Measurements from ENCODE around the gene PGGT1B. TPM values are rescaled to one million over a fixed set of nuclear protein-coding genes. Genes with fewer than 3 reads are reported as not detected.

The PGGT1B gene
- total RNA-seq, 2 donors from 2014 or later: 73.6 to 92.0 TPM

- Histone ChIP-seq H3K9me3 (no peaks in the 10 kb centered on the region), H3K36me3 (no peaks in the 10 kb centered on the region), H3K4me1 (peaks cover 4% of the 10 kb centered on the region), H3K27ac (peak overlapping the region; percentile 51), H3K9ac (ENCODE audit: low read depth in 2 of 2, low read length in 2 of 2) (peak overlapping the region in 1 of 2 donors; percentile 42), H3K4me3 (no peak overlapping the region), H3K27me3 (no peaks in the 10 kb centered on the region)
- TF ChIP-seq, protein P1, sequence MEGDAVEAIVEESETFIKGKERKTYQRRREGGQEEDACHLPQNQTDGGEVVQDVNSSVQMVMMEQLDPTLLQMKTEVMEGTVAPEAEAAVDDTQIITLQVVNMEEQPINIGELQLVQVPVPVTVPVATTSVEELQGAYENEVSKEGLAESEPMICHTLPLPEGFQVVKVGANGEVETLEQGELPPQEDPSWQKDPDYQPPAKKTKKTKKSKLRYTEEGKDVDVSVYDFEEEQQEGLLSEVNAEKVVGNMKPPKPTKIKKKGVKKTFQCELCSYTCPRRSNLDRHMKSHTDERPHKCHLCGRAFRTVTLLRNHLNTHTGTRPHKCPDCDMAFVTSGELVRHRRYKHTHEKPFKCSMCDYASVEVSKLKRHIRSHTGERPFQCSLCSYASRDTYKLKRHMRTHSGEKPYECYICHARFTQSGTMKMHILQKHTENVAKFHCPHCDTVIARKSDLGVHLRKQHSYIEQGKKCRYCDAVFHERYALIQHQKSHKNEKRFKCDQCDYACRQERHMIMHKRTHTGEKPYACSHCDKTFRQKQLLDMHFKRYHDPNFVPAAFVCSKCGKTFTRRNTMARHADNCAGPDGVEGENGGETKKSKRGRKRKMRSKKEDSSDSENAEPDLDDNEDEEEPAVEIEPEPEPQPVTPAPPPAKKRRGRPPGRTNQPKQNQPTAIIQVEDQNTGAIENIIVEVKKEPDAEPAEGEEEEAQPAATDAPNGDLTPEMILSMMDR (IDR thresholded peaks at IDR 0.05): no peak
- intact Hi-C loops (cut with DNase I): no loop called here
- DNase-seq: no peak
Measured at GRCh38 chr5:115193295-115193694, 69.4 kb downstream of the PGGT1B start.

- TF ChIP-seq, protein P1 (IDR thresholded peaks at IDR 0.05): no peak
- DNase-seq: peak; percentile 59
- H3K36me3 ChIP-seq: no peaks in the 10 kb centered on the region
- intact Hi-C loops (cut with DNase I): no loop called here
- H3K4me3 ChIP-seq: no peak overlapping the region
- no peaks in the 10 kb centered on the region for H3K27me3 ChIP-seq
- peak overlapping the region in 1 of 2 donors; percentile 72 for H3K9ac ChIP-seq (ENCODE audit: low read depth in 2 of 2, low read length in 2 of 2)
- H3K9me3 ChIP-seq: no peaks in the 10 kb centered on the region
- peak overlapping the region; percentile 72 for H3K27ac ChIP-seq
- peaks cover 4% of the 10 kb centered on the region for H3K4me1 ChIP-seq
Measured at GRCh38 chr5:115192098-115192497, 70.6 kb downstream of the PGGT1B start.

- peak; percentile 30 for DNase-seq
Measured at GRCh38 chr5:115191474-115192031, 71.1 kb downstream of the PGGT1B start.

DNA sequence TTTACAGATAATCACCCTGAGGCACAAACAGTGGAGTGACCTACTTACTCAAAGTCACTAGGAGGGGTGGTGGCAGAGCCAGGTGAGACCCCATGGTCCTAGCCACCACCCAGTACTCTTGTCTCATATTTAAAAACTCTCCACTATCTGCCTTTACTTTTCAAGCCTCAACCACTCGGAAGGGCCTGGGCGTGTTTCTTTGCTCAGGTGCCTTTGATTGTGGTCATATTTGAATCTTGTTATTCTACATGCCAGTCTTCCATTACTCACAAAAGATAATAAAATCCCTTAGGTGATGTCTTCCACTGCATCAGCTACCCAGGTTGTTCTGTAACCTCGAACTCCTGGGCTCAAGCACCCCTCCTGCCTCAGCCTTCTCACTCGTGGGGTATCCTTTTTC lies 72.3 kb downstream of the PGGT1B start:
- Histone ChIP-seq H3K9ac (ENCODE audit: low read depth in 2 of 2, low read length in 2 of 2) (peak overlapping the region in 1 of 2 donors; percentile 72), H3K36me3 (no peaks in the 10 kb centered on the region), H3K27ac (peak overlapping the region; percentile 72), H3K4me1 (peaks cover 4% of the 10 kb centered on the region), H3K4me3 (no peak overlapping the region), H3K27me3 (no peaks in the 10 kb centered on the region), H3K9me3 (no peaks in the 10 kb centered on the region)
- TF ChIP-seq, protein P1 (IDR thresholded peaks at IDR 0.05): no peak
- DNase-seq: peak; percentile 46
- intact Hi-C loops (cut with DNase I): no loop called here

More at GRCh38 chr5:115191474-115192031, 71.1 kb downstream of the PGGT1B start:
- H3K9me3 ChIP-seq: no peaks in the 10 kb centered on the region
- peaks cover 4% of the 10 kb centered on the region for H3K4me1 ChIP-seq
- H3K9ac ChIP-seq (ENCODE audit: low read depth in 2 of 2, low read length in 2 of 2): peak overlapping the region in 1 of 2 donors; percentile 72
- intact Hi-C loops (cut with DNase I): no loop called here
- H3K27ac ChIP-seq: peak overlapping the region; percentile 72
- no peak overlapping the region for H3K4me3 ChIP-seq
- H3K36me3 ChIP-seq: no peaks in the 10 kb centered on the region
- TF ChIP-seq, protein P1 (IDR thresholded peaks at IDR 0.05): no peak
- no peaks in the 10 kb centered on the region for H3K27me3 ChIP-seq

- Histone ChIP-seq H3K27ac (peak overlapping the region; percentile 72), H3K36me3 (no peaks in the 10 kb centered on the region), H3K9ac (ENCODE audit: low read depth in 2 of 2, low read length in 2 of 2) (no peak overlapping the region), H3K4me3 (no peak overlapping the region), H3K4me1 (peaks cover 4% of the 10 kb centered on the region), H3K9me3 (no peaks in the 10 kb centered on the region), H3K27me3 (no peaks in the 10 kb centered on the region)
- no peak for DNase-seq
- intact Hi-C loops (cut with DNase I): no loop called here
- TF ChIP-seq, protein P1 (IDR thresholded peaks at IDR 0.05): no peak
Measured at GRCh38 chr5:115189866-115190265, 72.8 kb downstream of the PGGT1B start.

All from colonic mucosa (tissue), 4 donors.